Testis (tissue), 2 donors: ENCODE results near the gene KLHL13.

Source experiments
- POLR2A ChIP-seq: fragments of 450-650 bp; IDR thresholded peaks from one replicate; pipeline ENCODE4 v1.6.1; 2017; ENCODE audit warnings: antibody characterized with exemption, mild to moderate bottlenecking, moderate library complexity
- TF ChIP-seq, protein P1 (sequence below), 3 experiments: fragments of 450-650 bp in 2 of 3; fragments of 200-600 bp in 1 of 3; sonication (generic) in 1 of 3; IDR thresholded peaks; one replicate each; pipeline ENCODE4 v1.5.1; 2016 to 2019; ENCODE audit warnings: antibody characterized with exemption in 3 of 3, mild to moderate bottlenecking in 2 of 3, moderate library complexity in 1 of 3

DNA sequence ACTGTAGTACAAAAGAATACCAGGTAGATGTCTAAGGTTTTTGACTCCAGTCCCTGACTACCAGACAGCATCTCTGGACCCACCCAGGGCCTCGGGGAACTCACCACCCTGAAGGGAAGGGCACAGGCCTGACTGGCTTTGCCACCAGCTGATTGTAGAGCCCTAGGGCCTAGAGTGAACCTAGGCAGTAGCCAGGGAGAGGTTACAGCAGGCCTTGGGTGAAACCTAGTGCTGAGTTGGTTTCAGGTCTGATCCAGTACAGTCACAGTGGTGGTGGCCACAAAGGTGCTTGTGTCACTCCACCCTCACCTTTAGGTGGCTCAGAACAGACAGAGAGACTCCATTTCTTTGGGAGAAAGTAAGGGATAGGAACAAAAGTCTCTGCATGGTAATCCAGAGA lies 244.8 kb downstream of the KLHL13 start:
- no peak for TF ChIP-seq POLR2A
- TF ChIP-seq, protein P1, sequence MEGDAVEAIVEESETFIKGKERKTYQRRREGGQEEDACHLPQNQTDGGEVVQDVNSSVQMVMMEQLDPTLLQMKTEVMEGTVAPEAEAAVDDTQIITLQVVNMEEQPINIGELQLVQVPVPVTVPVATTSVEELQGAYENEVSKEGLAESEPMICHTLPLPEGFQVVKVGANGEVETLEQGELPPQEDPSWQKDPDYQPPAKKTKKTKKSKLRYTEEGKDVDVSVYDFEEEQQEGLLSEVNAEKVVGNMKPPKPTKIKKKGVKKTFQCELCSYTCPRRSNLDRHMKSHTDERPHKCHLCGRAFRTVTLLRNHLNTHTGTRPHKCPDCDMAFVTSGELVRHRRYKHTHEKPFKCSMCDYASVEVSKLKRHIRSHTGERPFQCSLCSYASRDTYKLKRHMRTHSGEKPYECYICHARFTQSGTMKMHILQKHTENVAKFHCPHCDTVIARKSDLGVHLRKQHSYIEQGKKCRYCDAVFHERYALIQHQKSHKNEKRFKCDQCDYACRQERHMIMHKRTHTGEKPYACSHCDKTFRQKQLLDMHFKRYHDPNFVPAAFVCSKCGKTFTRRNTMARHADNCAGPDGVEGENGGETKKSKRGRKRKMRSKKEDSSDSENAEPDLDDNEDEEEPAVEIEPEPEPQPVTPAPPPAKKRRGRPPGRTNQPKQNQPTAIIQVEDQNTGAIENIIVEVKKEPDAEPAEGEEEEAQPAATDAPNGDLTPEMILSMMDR (IDR thresholded peaks at IDR 0.05), result no peak
